ENCODE measurements around the gene CDC34. TPM values are rescaled to one million over a fixed set of nuclear protein-coding genes. Genes with fewer than 3 reads are reported as not detected.

CDC34 gene
- total and polyA plus RNA-seq, 9 of the 15 experiments (the other 6 are each of a cell fraction or from before 2014, with no cell fraction given), result 0.80 to 203 (median 65.5) TPM

- no peak for TF ChIP-seq E4F1 (CRISPR knock-in tag; IDR thresholded peaks at IDR 0.05; ENCODE audit: borderline replicate concordance)
- no peak for TF ChIP-seq CC2D1A (IDR thresholded peaks at IDR 0.05)
- TF ChIP-seq ZNF253 (CRISPR knock-in tag; conservative IDR thresholded peaks at IDR 0.05), result no peak
- TF ChIP-seq MAFF (IDR thresholded peaks at IDR 0.05; ENCODE audit: low read length), result no peak
- no peak for TF ChIP-seq NELFE (IDR thresholded peaks at IDR 0.05; ENCODE audit: insufficient read depth, insufficient read length)
- TF ChIP-seq ARNT (IDR thresholded peaks at IDR 0.05), result no peak
- TF ChIP-seq BCOR (IDR thresholded peaks at IDR 0.05), result no peak
- no peak for TF ChIP-seq CHD7 (IDR thresholded peaks at IDR 0.05; ENCODE audit: low read depth, low read length)
- TF ChIP-seq HDAC6 (IDR thresholded peaks at IDR 0.05; ENCODE audit: low read depth, low read length), result no peak
- TF ChIP-seq GTF3C2 (IDR thresholded peaks at IDR 0.05; ENCODE audit: borderline replicate concordance, extremely low read depth, insufficient read length), result no peak
- TF ChIP-seq PHF8 (IDR thresholded peaks at IDR 0.05; ENCODE audit: borderline replicate concordance, low read length), result peak; percentile 55; the same call in 1 of the 2 replicates
- no peak for TF ChIP-seq POLR2AphosphoS2 (IDR thresholded peaks at IDR 0.05; ENCODE audit: low read length)
Observed at GRCh38 chr19:491146-491741, 40.3 kb upstream of the CDC34 start (continued).

All from K562 (cell line).